ENCODE results near the gene CCL17. TPM values are rescaled to one million over a fixed set of nuclear protein-coding genes. Genes with fewer than 3 reads are reported as not detected.
A peak's percentile ranks its signal among the peaks of the same experiment; 100 is the strongest.

The CCL17 gene
- total and polyA plus RNA-seq, 2 donors from 2014 or later: 1.5 TPM; not detected in 1

- no peaks in the 10 kb centered on the region for H3K9me3 ChIP-seq (ENCODE audit: control insufficient read depth in 2 of 3, insufficient read depth in 1 of 3, low read length in 3 of 3)
- FAIRE-seq: no peak
Observed at GRCh38 chr16:57380671-57381462, 23.7 kb upstream of the CCL17 start.

GRCh38 chr16:57381791-57382534, 22.6 kb upstream of the CCL17 start:
- intact Hi-C loops (cut with DNase I): no loop called here
- H3K4me1 ChIP-seq (ENCODE audit: control insufficient read depth in 2 of 3, insufficient read depth in 2 of 3, low read depth in 1 of 3, low read length in 3 of 3): peaks cover 0 to 20% (median 4%) of the 10 kb centered on the region in 3 donors
- H3K9ac ChIP-seq (ENCODE audit: low read length in 3 of 3): no peak overlapping the region
- H3K27ac ChIP-seq (ENCODE audit: low read depth in 2 of 2, low read length in 2 of 2): no peak overlapping the region
- peaks cover 0 to 7% (median 2%) of the 10 kb centered on the region in 3 donors for H3K36me3 ChIP-seq (ENCODE audit: control insufficient read depth in 2 of 3, insufficient read depth in 3 of 3, low read length in 3 of 3)
- no peak for TF ChIP-seq CTCF (IDR thresholded peaks at IDR 0.05; ENCODE audit: borderline replicate concordance, extremely low read depth, insufficient read depth)
- FAIRE-seq: no peak
- DNase-seq: no peak
- H3K4me3 ChIP-seq (ENCODE audit: low read length in 3 of 3): no peak overlapping the region
- no peaks in the 10 kb centered on the region for H3K9me3 ChIP-seq (ENCODE audit: control insufficient read depth in 2 of 3, insufficient read depth in 1 of 3, low read length in 3 of 3)
- no peaks in the 10 kb centered on the region for H3K27me3 ChIP-seq (ENCODE audit: control insufficient read depth, insufficient read depth, low read length)

More at GRCh38 chr16:57380671-57381462, 23.7 kb upstream of the CCL17 start:
- no peak overlapping the region for H3K4me3 ChIP-seq (ENCODE audit: low read length in 3 of 3)
- H3K4me1 ChIP-seq (ENCODE audit: control insufficient read depth in 2 of 3, insufficient read depth in 2 of 3, low read depth in 1 of 3, low read length in 3 of 3): peaks cover 0 to 15% (median 8%) of the 10 kb centered on the region in 3 donors
- H3K9ac ChIP-seq (ENCODE audit: low read length in 3 of 3): peak overlapping the region in 1 of 3 donors; percentile 1
- H3K27me3 ChIP-seq (ENCODE audit: control insufficient read depth, insufficient read depth, low read length): no peaks in the 10 kb centered on the region
- intact Hi-C loops (cut with DNase I): no loop called here
- H3K27ac ChIP-seq (ENCODE audit: low read depth in 2 of 2, low read length in 2 of 2): peak overlapping the region in 1 of 2 donors; percentile 10
- no peak for TF ChIP-seq CTCF (IDR thresholded peaks at IDR 0.05; ENCODE audit: borderline replicate concordance, extremely low read depth, insufficient read depth)
- DNase-seq: no peak
- peaks cover 0 to 7% (median 2%) of the 10 kb centered on the region in 3 donors for H3K36me3 ChIP-seq (ENCODE audit: control insufficient read depth in 2 of 3, insufficient read depth in 3 of 3, low read length in 3 of 3)

GRCh38 chr16:57382535-57383275, 21.9 kb upstream of the CCL17 start:
- DNase-seq (no peak), FAIRE-seq (no peak)
- no peak for TF ChIP-seq CTCF (IDR thresholded peaks at IDR 0.05; ENCODE audit: borderline replicate concordance, extremely low read depth, insufficient read depth)

More at GRCh38 chr16:57382535-57383275, 21.9 kb upstream of the CCL17 start:
- Histone ChIP-seq H3K4me3 (ENCODE audit: low read length in 3 of 3) (no peak overlapping the region), H3K4me1 (ENCODE audit: control insufficient read depth in 2 of 3, insufficient read depth in 2 of 3, low read depth in 1 of 3, low read length in 3 of 3) (peaks cover 0 to 20% (median 0%) of the 10 kb centered on the region in 3 donors), H3K9ac (ENCODE audit: low read length in 3 of 3) (no peak overlapping the region), H3K36me3 (ENCODE audit: control insufficient read depth in 2 of 3, insufficient read depth in 3 of 3, low read length in 3 of 3) (peaks cover 0 to 7% (median 2%) of the 10 kb centered on the region in 3 donors), H3K9me3 (ENCODE audit: control insufficient read depth in 2 of 3, insufficient read depth in 1 of 3, low read length in 3 of 3) (no peaks in the 10 kb centered on the region), H3K27ac (ENCODE audit: low read depth in 2 of 2, low read length in 2 of 2) (no peak overlapping the region), H3K27me3 (ENCODE audit: control insufficient read depth, insufficient read depth, low read length) (no peaks in the 10 kb centered on the region)
- intact Hi-C loops (cut with DNase I): no loop called here

Data from kidney (tissue), 14 donors.